M059J (cell line): ENCODE results near the gene DESI2. TPM values are rescaled to one million over a fixed set of nuclear protein-coding genes. Genes with fewer than 3 reads are reported as not detected.
A peak's percentile ranks its signal among the peaks of the same experiment; 100 is the strongest.

Experiments used
- DNase-seq: peaks from one replicate; pipeline ENCODE4 v3.0.0-alpha.2; 2012; ENCODE audit warnings: low read depth
- total RNA-seq: library from RNA; depleted of rRNA; stranded (reverse); fragments of >200 nt; shearing (Covaris generic); gene quantifications from 2 replicates; pipeline ENCODE4 v1.2.3, GENCODE V29; 2014; rRNA removed

Gene DESI2
- total RNA-seq, 1 experiment from 2014 or later = 59.0 TPM

DNA sequence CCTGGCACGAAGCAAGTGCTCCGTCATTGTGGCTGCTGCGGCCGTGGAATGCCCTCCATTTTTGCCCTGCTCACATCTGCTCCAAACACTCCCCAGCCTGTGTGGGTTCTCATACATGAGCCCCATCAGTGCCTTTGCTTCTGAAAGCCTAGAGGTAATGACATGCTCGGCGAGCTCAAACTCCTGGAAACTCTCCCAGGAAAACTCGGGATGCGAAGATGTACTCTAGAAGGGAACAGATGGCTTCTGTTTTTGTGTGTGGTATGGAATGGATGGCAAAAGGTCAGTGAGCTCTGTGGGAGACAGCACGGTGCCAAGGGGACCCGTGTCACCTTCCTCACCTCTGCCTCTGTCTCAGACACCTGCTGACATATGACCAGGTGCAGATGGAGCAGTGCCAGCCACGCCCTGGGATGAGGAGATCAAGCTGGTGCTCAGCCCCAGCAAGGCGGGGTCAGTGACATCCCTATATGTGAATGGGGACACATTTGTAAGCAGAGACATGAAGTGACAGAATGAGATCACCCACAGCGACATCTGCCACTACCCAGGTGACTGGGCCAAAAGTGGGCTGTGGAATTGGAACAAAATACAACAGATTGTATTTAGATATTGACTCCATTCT, 98.5 kb downstream of the DESI2 start:
- no peak for DNase-seq

DNA sequence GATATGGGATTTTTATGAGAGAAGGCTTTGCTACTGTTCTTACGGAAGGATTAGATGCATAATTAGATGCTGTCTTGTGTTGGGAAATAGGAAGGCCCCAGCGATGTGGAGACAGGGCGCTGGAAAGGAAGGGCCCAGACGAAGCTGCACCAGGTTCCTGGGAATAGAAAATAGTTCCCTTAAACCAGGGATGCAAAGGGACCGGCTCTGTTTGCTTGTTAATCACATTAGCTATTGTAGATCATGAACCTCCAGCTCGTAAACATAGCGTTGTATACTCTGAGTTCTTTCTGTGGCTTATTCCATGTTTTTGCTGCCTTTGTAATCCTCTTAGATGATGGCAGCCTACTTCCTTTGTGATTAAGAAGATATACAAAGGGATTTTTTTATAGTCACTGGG, 102.7 kb downstream of the DESI2 start:
- DNase-seq = peak; percentile 9

DNA sequence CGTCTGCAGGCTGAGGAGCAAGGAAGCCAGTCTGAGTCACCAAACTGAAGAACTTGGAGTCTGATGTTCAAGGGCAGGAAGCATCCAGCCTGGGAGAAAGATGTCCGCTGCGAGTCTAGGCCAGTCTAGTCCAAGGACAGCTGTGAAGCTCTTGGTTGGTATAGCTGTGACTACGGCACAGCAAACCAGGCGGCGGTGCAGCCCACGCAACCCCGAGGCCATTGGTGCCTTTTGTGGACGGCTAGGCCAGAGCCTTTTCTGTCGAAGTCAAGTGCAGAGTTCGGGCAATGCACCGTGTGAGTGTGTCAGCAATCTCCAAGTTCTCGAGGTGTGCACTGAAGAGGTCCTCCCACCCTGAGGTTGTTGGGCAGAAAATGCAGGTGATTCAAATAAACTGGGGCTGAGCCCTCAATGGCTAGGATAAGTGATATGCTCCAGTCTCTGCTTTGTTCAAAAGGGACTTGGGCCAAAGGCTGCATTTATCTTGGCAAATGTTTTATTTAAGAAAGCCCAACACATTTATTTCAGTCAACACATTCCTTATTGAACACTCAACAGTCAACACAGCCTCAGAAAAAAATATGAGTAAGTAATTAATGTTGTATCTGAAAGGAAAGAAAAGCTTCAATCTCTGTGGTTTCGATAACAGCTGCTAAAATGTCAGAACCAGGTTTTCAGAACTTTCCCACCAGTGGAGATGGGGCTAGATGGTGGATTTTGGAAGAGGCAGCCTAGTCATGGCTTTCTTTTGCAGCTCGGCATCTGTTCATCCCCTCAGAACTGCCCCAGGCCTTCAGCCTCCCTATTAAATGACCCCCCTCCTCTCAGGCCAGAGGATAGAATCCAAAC, 104.4 kb downstream of the DESI2 start:
- DNase-seq = peak; percentile 50

Other genes starting within 250 kb of the DESI2 start
- gene ADSS2, start 201.2 kb upstream of the DESI2 start, total RNA-seq = 45.7 and 47.8 TPM in 2 replicates
- 0.20 and 0.25 TPM in 2 replicates for gene CATSPERE, start 191.9 kb upstream of the DESI2 start, total RNA-seq
- 20.3 and 30.0 TPM in 2 replicates for gene COX20, start 182.5 kb downstream of the DESI2 start, total RNA-seq
- 246 and 357 TPM in 2 replicates for gene HNRNPU, start 211.4 kb downstream of the DESI2 start, total RNA-seq